OCI-LY7 (cell line): ENCODE data around the gene SRRM5. TPM values are rescaled to one million over a fixed set of nuclear protein-coding genes. Genes with fewer than 3 reads are reported as not detected.

Experiments used
- BruUV-seq: library from RNA; stranded (reverse); fragments of 400-500 nt; replicated peaks from 2 replicates; lab custom pipeline; 2021; lab: Mats Ljungman, UMichigan
- CTCF ChIA-PET: fragments of 300-600 bp; sonication (Branson Sonifier 250); formaldehyde crosslinking; loops from one replicate; lab custom pipeline; 2022; ENCODE audit warnings: antibody characterized with exemption; ENCODE audit not compliant: unreplicated experiment; lab: Charles Lee
- POLR2A ChIA-PET: fragments of 300-600 bp; sonication (Branson Sonifier 250); formaldehyde crosslinking; loops from one replicate; lab custom pipeline; 2022; ENCODE audit warnings: antibody characterized with exemption; lab: Charles Lee
- DNase-seq: peaks from one replicate; pipeline ENCODE4 v3.0.0-alpha.2; 2015; ENCODE audit warnings: low spot score
- H2AFZ ChIP-seq: fragments of 200-600 bp; sonication (generic), shearing (Covaris generic); 2 replicates; pipeline ENCODE4 v1.6.1; 2014; ENCODE audit warnings: mild to moderate bottlenecking, antibody characterized with exemption, low read length, moderate library complexity
- H3K27ac ChIP-seq: fragments of 200-600 bp; sonication (generic); 2 replicates; pipeline ENCODE4 v1.5.1; 2014; ENCODE audit warnings: mixed run types, low read depth, mild to moderate bottlenecking, moderate library complexity, low read length, inconsistent platforms; ENCODE audit not compliant: poor library complexity, severe bottlenecking
- H3K36me3 ChIP-seq: fragments of 200-600 bp; sonication (generic); 2 replicates; pipeline ENCODE4 v1.6.1; 2014; ENCODE audit warnings: mild to moderate bottlenecking, antibody characterized with exemption, low read length, moderate library complexity, mixed read lengths; ENCODE audit not compliant: insufficient read depth
- H3K4me1 ChIP-seq: fragments of 200-600 bp; sonication (generic); 2 replicates; pipeline ENCODE4 v1.5.1; 2014; ENCODE audit warnings: mild to moderate bottlenecking, low read length; ENCODE audit not compliant: insufficient read depth, poor library complexity, severe bottlenecking
- H3K4me2 ChIP-seq: fragments of 200-600 bp; sonication (generic); 2 replicates; pipeline ENCODE4 v1.6.1; 2014; ENCODE audit warnings: mild to moderate bottlenecking, low read length
- H3K4me3 ChIP-seq: fragments of 200-600 bp; sonication (generic); 2 replicates; pipeline ENCODE4 v1.5.1; 2014; ENCODE audit warnings: mild to moderate bottlenecking, low read depth, low read length; ENCODE audit not compliant: poor library complexity, severe bottlenecking
- H3K79me2 ChIP-seq: fragments of 200-600 bp; sonication (generic); 2 replicates; pipeline ENCODE4 v1.6.1; 2016; ENCODE audit warnings: low read depth, mild to moderate bottlenecking, low read length, moderate library complexity, mixed read lengths; ENCODE audit not compliant: insufficient read depth
- H3K9me2 ChIP-seq: fragments of 200-600 bp; sonication (generic); 2 replicates; pipeline ENCODE4 v1.6.1; 2016; ENCODE audit warnings: mild to moderate bottlenecking, low read length, mixed read lengths; ENCODE audit not compliant: insufficient read depth
- H3K9me3 ChIP-seq: fragments of 200-600 bp; sonication (generic); 2 replicates; pipeline ENCODE4 v1.6.1; 2014; ENCODE audit warnings: mild to moderate bottlenecking, mixed run types, low read length, mixed read lengths
- H4K20me1 ChIP-seq: fragments of 200-600 bp; sonication (generic); 2 replicates; pipeline ENCODE4 v1.6.1; 2014; ENCODE audit warnings: mild to moderate bottlenecking, antibody characterized with exemption, low read length, moderate library complexity, mixed read lengths; ENCODE audit not compliant: insufficient read depth
- EZH2phosphoT487 ChIP-seq: fragments of 200-600 bp; sonication (generic); IDR thresholded peaks from 2 replicates; pipeline ENCODE4 v1.6.1; 2018; ENCODE audit warnings: low read depth, borderline replicate concordance, mild to moderate bottlenecking, mixed run types, antibody characterized with exemption, low read length, moderate library complexity, mixed read lengths
- intact Hi-C: fragments of 100-400 bp; cut with micrococcal nuclease; formaldehyde crosslinking; loops from one replicate; pipeline ENCODE4 v1.10.0; 2022; ENCODE audit not compliant: unreplicated experiment
- total RNA-seq, 2 experiments: library from RNA; depleted of rRNA in 1 of 2; stranded (reverse); fragments of >200 nt in 1 of 2; shearing (Covaris generic) in 1 of 2; gene quantifications; 2 replicates each; pipeline ENCODE4 v1.2.3, GENCODE V29; 2014 to 2022
- TF ChIP-seq, protein P1 (sequence below): fragments of 200-600 bp; sonication (generic); conservative IDR thresholded peaks from 2 replicates; pipeline ENCODE4 v1.5.1; 2014; ENCODE audit warnings: mild to moderate bottlenecking, antibody characterized with exemption, low read length, moderate library complexity, mixed read lengths

The SRRM5 gene
- total RNA-seq, 2 experiments from 2014 or later: 0.61 to 0.73 TPM

DNA sequence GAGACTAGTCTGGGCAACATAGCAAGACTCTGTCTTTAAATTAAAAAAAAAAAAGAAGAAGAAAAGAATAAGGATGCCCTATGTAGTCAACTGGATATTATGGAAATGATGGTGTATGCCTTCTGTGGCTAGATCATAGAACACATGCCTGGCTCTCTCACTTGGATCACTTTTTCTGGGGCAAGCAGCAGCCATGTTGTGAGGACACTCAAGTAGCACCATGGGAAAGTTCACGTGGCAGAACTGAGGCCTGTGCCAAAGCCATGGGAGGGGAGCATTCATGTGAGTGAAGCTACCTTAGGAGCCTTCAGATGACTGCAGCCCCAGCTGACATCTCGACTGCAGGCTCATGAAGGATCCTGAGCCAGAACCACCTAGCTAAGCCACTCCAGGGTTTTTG lies 46.1 kb downstream of the SRRM5 start:
- intact Hi-C loops: no loop called here
- Histone ChIP-seq H3K27ac (no peak overlapping the region), H3K36me3 (no peaks in the 10 kb centered on the region), H3K4me2 (no peak overlapping the region), H3K9me2 (no peaks in the 10 kb centered on the region), H3K79me2 (no peaks in the 10 kb centered on the region), H4K20me1 (no peaks in the 10 kb centered on the region), H2AFZ (no peak overlapping the region), H3K4me3 (no peak overlapping the region), H3K4me1 (no peaks in the 10 kb centered on the region), H3K9me3 (no peaks in the 10 kb centered on the region)
- ChIA-PET CTCF (no interaction called here), POLR2A (no interaction called here)
- BruUV-seq: no TSS peak
- TF ChIP-seq EZH2phosphoT487: no peak
- TF ChIP-seq, protein P1, sequence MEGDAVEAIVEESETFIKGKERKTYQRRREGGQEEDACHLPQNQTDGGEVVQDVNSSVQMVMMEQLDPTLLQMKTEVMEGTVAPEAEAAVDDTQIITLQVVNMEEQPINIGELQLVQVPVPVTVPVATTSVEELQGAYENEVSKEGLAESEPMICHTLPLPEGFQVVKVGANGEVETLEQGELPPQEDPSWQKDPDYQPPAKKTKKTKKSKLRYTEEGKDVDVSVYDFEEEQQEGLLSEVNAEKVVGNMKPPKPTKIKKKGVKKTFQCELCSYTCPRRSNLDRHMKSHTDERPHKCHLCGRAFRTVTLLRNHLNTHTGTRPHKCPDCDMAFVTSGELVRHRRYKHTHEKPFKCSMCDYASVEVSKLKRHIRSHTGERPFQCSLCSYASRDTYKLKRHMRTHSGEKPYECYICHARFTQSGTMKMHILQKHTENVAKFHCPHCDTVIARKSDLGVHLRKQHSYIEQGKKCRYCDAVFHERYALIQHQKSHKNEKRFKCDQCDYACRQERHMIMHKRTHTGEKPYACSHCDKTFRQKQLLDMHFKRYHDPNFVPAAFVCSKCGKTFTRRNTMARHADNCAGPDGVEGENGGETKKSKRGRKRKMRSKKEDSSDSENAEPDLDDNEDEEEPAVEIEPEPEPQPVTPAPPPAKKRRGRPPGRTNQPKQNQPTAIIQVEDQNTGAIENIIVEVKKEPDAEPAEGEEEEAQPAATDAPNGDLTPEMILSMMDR: no peak
- DNase-seq: no peak

DNA sequence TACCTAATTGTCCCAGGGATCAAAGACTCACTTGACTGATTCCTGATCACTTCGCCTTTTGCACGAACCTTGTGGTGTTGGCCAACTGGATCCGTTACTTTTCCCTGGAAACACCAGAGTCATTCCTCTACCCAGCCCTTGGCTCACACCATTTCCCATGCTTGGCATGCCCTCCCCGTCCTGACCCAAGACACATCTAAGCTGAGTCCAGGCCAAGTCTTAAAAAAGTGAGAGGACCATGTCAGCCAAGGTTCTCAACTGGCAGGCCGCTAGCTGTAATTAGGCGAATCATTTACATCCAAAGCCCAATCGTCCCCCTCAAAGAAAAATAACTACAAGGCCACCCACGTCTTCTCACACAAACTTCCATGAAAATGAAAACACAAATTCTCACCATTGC lies 46.6 kb downstream of the SRRM5 start:
- Histone ChIP-seq H3K4me3 (no peak overlapping the region), H3K36me3 (no peaks in the 10 kb centered on the region), H2AFZ (no peak overlapping the region), H3K79me2 (no peaks in the 10 kb centered on the region), H3K9me2 (no peaks in the 10 kb centered on the region), H3K27ac (no peak overlapping the region), H3K4me1 (no peaks in the 10 kb centered on the region), H3K4me2 (no peak overlapping the region), H4K20me1 (no peaks in the 10 kb centered on the region), H3K9me3 (no peaks in the 10 kb centered on the region)
- no TSS peak for BruUV-seq
- POLR2A ChIA-PET: interaction anchor here (1.2 kb wide), 1 partner anchor 10 kb away, joined by 4 read pairs; no protein-coding TSS in a partner anchor
- intact Hi-C loops: no loop called here
- DNase-seq: no peak
- TF ChIP-seq, protein P1: no peak
- no peak for TF ChIP-seq EZH2phosphoT487
- CTCF ChIA-PET: interaction anchor here (0.6 kb wide), 1 partner anchor 58 kb away, joined by 4 read pairs; no protein-coding TSS in a partner anchor

DNA sequence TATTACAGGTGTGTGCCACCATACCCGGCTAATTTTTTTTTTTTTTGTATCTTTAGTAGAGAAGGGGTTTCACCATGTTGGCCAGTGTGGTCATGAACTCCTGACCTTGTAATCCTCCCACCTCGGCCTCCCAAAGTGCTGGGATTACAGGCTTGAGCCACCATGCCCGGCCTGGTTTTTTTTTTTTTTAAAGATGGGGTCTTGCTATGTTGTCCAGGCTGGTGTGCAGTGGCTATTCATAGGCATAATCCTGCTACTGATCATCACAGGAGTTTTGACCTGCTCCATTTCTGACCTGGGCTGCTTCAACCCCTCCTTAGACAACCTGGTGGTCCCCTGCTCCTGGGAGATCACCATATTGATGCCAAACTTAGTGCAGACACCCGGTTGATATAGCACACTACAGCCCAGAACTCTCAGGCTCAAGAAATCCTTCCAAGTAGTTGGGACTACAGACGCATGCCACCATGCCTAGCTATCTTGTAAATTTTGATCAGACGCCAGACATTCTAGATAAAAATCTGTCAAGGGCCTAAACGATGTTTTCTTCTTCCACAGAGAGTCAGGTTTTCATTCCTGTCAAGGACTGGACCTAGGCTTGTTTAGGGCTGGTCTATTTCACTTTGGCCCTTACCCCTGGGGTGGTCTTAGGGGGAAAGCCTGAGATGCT lies 48.5 kb downstream of the SRRM5 start:
- ChIA-PET CTCF (no interaction called here), POLR2A (no interaction called here)
- Histone ChIP-seq H3K9me2 (no peaks in the 10 kb centered on the region), H3K27ac (no peak overlapping the region), H3K36me3 (no peaks in the 10 kb centered on the region), H3K79me2 (no peaks in the 10 kb centered on the region), H3K4me1 (peaks cover 7% of the 10 kb centered on the region), H3K4me3 (no peak overlapping the region), H3K4me2 (no peak overlapping the region), H3K9me3 (no peaks in the 10 kb centered on the region), H2AFZ (no peak overlapping the region), H4K20me1 (no peaks in the 10 kb centered on the region)
- BruUV-seq: no TSS peak
- no peak for DNase-seq
- intact Hi-C loops: loop anchor here (10.0 kb wide), 1 partner anchor 64 kb away; no protein-coding TSS in a partner anchor
- TF ChIP-seq EZH2phosphoT487: no peak
- TF ChIP-seq, protein P1: no peak
